Activated naive CD8-positive, alpha-beta T cell treated with anti-CD3 and anti-CD28 coated beads, Interleukin-2, amount 10 ng/mL, durations not matched to agents 7 days and 5 days (primary cell): Measurements from ENCODE around the gene SCAMP3. TPM values are rescaled to one million over a fixed set of nuclear protein-coding genes. Genes with fewer than 3 reads are reported as not detected.
"Not testable (repeated sequence)": the region's sequence is repeated elsewhere in the genome, so short reads cannot be mapped to it uniquely, and the experiment has no call there.

Experiments
- ATAC-seq: fragments of 150-1000 bp; cut with Tn5 transposase; one replicate; pipeline ENCODE4 v1.10.0; 2021; ENCODE audit warnings: low read depth, moderate library complexity
- POLR2A ChIA-PET: fragments of 350-600 bp; sonication (Branson Sonifier 250); formaldehyde crosslinking; loops from one replicate; lab custom pipeline; 2021; ENCODE audit warnings: antibody characterized with exemption; lab: Charles Lee
- DNase-seq: peaks from one replicate; pipeline ENCODE4 v3.0.0; 2021
- H3K27ac Mint-ChIP-seq: one replicate; pipeline ENCODE4 v1.8.0; 2022; ENCODE audit warnings: mild to moderate bottlenecking, mixed read lengths
- H3K27me3 Mint-ChIP-seq: one replicate; pipeline ENCODE4 v1.8.0; 2022; ENCODE audit warnings: mild to moderate bottlenecking, moderate library complexity, mixed read lengths
- H3K36me3 Mint-ChIP-seq: one replicate; pipeline ENCODE4 v1.8.0; 2021; ENCODE audit warnings: mild to moderate bottlenecking, mixed read lengths
- H3K4me1 Mint-ChIP-seq: one replicate; pipeline ENCODE4 v1.8.0; 2021; ENCODE audit warnings: mixed read lengths
- H3K4me3 Mint-ChIP-seq: one replicate; pipeline ENCODE4 v1.8.0; 2022; ENCODE audit warnings: mild to moderate bottlenecking, moderate library complexity, mixed read lengths
- H3K9me3 Mint-ChIP-seq: one replicate; pipeline ENCODE4 v1.8.0; 2021; ENCODE audit warnings: mixed read lengths
- total RNA-seq, 2 experiments: library from RNA; stranded (reverse); gene quantifications; one replicate each; pipeline ENCODE4 v1.2.3, GENCODE V29; 2021

The SCAMP3 gene
- total RNA-seq, 2 experiments from 2014 or later, result 81.7 to 84.2 TPM

DNA sequence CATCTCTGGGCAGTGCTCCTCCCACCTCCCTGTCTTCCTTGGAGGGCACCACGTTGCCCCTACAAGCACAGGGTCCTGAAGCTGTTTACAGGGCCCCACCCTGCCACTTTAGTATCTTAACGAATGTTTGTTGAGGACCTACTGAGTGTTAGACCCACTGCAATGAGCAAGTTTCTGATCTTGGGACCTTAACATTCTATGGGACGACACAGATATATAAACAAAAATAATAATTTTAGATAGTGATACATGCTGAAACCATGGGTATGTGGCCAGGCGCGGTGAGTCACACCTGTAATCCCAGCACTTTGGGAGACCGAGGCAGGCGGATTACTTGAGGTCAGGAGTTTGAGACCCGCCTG is 17.0 kb downstream of the SCAMP3 start:
- peaks cover 1% of the 10 kb centered on the region for H3K9me3 Mint-ChIP-seq
- POLR2A ChIA-PET, result interaction anchor here (0.6 to 3.6 kb wide), 8 partner anchors 10 to 72 kb away, joined by 3 to 18 read pairs (median 5); partner anchors contain the start of genes CLK2, ENTREP3, KRTCAP2 and SCAMP3
- peaks cover 49% of the 10 kb centered on the region for H3K4me1 Mint-ChIP-seq
- no peak for ATAC-seq
- H3K4me3 Mint-ChIP-seq, result peak overlapping the region; percentile 85
- H3K36me3 Mint-ChIP-seq, result peaks cover 8% of the 10 kb centered on the region
- DNase-seq, result no peak
- peak overlapping the region; percentile 95 for H3K27ac Mint-ChIP-seq
- no peaks in the 10 kb centered on the region for H3K27me3 Mint-ChIP-seq

GRCh38 chr1:155244368-155245162 is 17.6 kb downstream of the SCAMP3 start:
- Mint-ChIP-seq H3K27me3 (no peaks in the 10 kb centered on the region), H3K9me3 (peaks cover 1% of the 10 kb centered on the region), H3K27ac (peak overlapping the region; percentile 95), H3K4me3 (peak overlapping the region; percentile 85), H3K4me1 (peaks cover 49% of the 10 kb centered on the region), H3K36me3 (peaks cover 8% of the 10 kb centered on the region)
- POLR2A ChIA-PET, result interaction anchor here (0.6 to 3.6 kb wide), 16 partner anchors 11 to 78 kb away, joined by 3 to 18 read pairs (median 6); partner anchors contain the start of genes CLK2, ENTREP3, FDPS and KRTCAP2
- ATAC-seq (peak; percentile 97), DNase-seq (peak; percentile 96)

GRCh38 chr1:155242805-155243358 is 19.3 kb downstream of the SCAMP3 start:
- H3K36me3 Mint-ChIP-seq, result peaks cover 9% of the 10 kb centered on the region
- peak overlapping the region; percentile 95 for H3K27ac Mint-ChIP-seq
- DNase-seq (no peak), ATAC-seq (no peak)
- peaks cover 49% of the 10 kb centered on the region for H3K4me1 Mint-ChIP-seq
- peak overlapping the region; percentile 85 for H3K4me3 Mint-ChIP-seq
- POLR2A ChIA-PET, result interaction anchor here (1.5 to 3.6 kb wide), 4 partner anchors 16 to 69 kb away, joined by 5 to 18 read pairs (median 14); partner anchors contain the start of genes KRTCAP2 and TRIM46
- peaks cover 1% of the 10 kb centered on the region for H3K9me3 Mint-ChIP-seq
- no peaks in the 10 kb centered on the region for H3K27me3 Mint-ChIP-seq

- no peak for DNase-seq
- Mint-ChIP-seq H3K27me3 (no peaks in the 10 kb centered on the region), H3K4me1 (peaks cover 49% of the 10 kb centered on the region), H3K4me3 (peak overlapping the region; percentile 85), H3K36me3 (peaks cover 10% of the 10 kb centered on the region), H3K27ac (peak overlapping the region; percentile 95), H3K9me3 (peaks cover 1% of the 10 kb centered on the region)
- POLR2A ChIA-PET, result interaction anchor here (0.7 to 1.8 kb wide), 8 partner anchors 10 to 69 kb away, joined by 3 to 15 read pairs (median 4); partner anchors contain the start of genes CLK2, KRTCAP2 and MTX1
- ATAC-seq, result no peak
These were observed 20.3 kb downstream of the SCAMP3 start for GRCh38 chr1:155241841-155242264.

GRCh38 chr1:155241069-155241679 is 21.0 kb downstream of the SCAMP3 start:
- H3K36me3 Mint-ChIP-seq, result peaks cover 10% of the 10 kb centered on the region
- ATAC-seq (peak; percentile 20), DNase-seq (no peak)
- H3K4me3 Mint-ChIP-seq, result peak overlapping the region; percentile 85
- POLR2A ChIA-PET, result interaction anchor here (0.7 to 1.8 kb wide), 8 partner anchors 11 to 68 kb away, joined by 3 to 15 read pairs (median 4); partner anchors contain the start of genes CLK2, KRTCAP2 and MTX1
- H3K27ac Mint-ChIP-seq, result peak overlapping the region; percentile 87
- peaks cover 49% of the 10 kb centered on the region for H3K4me1 Mint-ChIP-seq
- no peaks in the 10 kb centered on the region for H3K27me3 Mint-ChIP-seq
- peaks cover 1% of the 10 kb centered on the region for H3K9me3 Mint-ChIP-seq

DNA sequence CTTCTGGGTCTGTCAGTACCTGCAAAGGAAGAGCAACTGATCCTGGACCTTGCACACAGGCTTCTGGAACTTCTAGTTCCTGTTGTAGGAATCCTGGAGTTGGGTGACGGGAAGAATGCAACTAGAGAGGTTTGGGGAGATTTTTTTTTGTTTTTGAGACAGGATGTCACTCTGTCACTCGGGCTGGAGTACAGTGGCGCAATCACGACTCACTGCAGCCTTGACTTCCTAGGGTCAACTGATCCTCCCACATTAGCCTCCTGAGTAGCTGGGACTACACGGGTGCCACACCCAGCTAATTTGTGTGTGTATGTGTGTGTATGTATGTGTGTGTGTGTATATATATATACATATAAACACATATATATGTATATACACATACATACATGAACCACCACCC is 25.7 kb downstream of the SCAMP3 start:
- Mint-ChIP-seq H3K4me3 (no peak overlapping the region), H3K27me3 (no peaks in the 10 kb centered on the region), H3K27ac (no peak overlapping the region), H3K4me1 (peaks cover 16% of the 10 kb centered on the region), H3K36me3 (peaks cover 13% of the 10 kb centered on the region), H3K9me3 (no peaks in the 10 kb centered on the region)
- DNase-seq (no peak), ATAC-seq (no peak)
- POLR2A ChIA-PET, result no interaction called here

GRCh38 chr1:155235375-155235774 is 26.8 kb downstream of the SCAMP3 start:
- H3K9me3 Mint-ChIP-seq, POLR2A ChIA-PET, ATAC-seq, H3K27me3 Mint-ChIP-seq, H3K4me3 Mint-ChIP-seq, DNase-seq: not testable (repeated sequence)
- H3K27ac Mint-ChIP-seq, result peak overlapping the region; percentile 25
- peaks cover 11% of the 10 kb centered on the region for H3K4me1 Mint-ChIP-seq
- peaks cover 13% of the 10 kb centered on the region for H3K36me3 Mint-ChIP-seq

- H3K4me3 Mint-ChIP-seq, result not testable (repeated sequence)
These were observed 28.7 kb downstream of the SCAMP3 start for GRCh38 chr1:155233502-155233901.

GRCh38 chr1:155232001-155232978 is 29.9 kb downstream of the SCAMP3 start:
- H3K27me3 Mint-ChIP-seq, H3K9me3 Mint-ChIP-seq, DNase-seq, ATAC-seq, H3K4me3 Mint-ChIP-seq, POLR2A ChIA-PET, H3K27ac Mint-ChIP-seq: not testable (repeated sequence)
- H3K36me3 Mint-ChIP-seq, result peaks cover 12% of the 10 kb centered on the region
- peaks cover 14% of the 10 kb centered on the region for H3K4me1 Mint-ChIP-seq

More at GRCh38 chr1:155233502-155233901, 28.7 kb downstream of the SCAMP3 start:
- H3K36me3 Mint-ChIP-seq, result peaks cover 12% of the 10 kb centered on the region
- POLR2A ChIA-PET, DNase-seq, H3K9me3 Mint-ChIP-seq, H3K27me3 Mint-ChIP-seq, H3K4me1 Mint-ChIP-seq, ATAC-seq, H3K27ac Mint-ChIP-seq: not testable (repeated sequence)

GRCh38 chr1:155231302-155231701 is 30.9 kb downstream of the SCAMP3 start:
- not testable (repeated sequence) for H3K4me3 Mint-ChIP-seq, H3K27me3 Mint-ChIP-seq, DNase-seq, ATAC-seq, H3K9me3 Mint-ChIP-seq, H3K27ac Mint-ChIP-seq
- POLR2A ChIA-PET, result interaction anchor here (1.2 kb wide), 1 partner anchor 37 kb away, joined by 3 read pairs; no protein-coding TSS in a partner anchor
- Mint-ChIP-seq H3K4me1 (peaks cover 16% of the 10 kb centered on the region), H3K36me3 (peaks cover 10% of the 10 kb centered on the region)

GRCh38 chr1:155228096-155228427 is 34.1 kb downstream of the SCAMP3 start:
- POLR2A ChIA-PET, result interaction anchor here (1.6 to 2.8 kb wide), 6 partner anchors 13 to 54 kb away, joined by 12 to 32 read pairs (median 20); partner anchors contain the start of genes KRTCAP2, MTX1, THBS3 and TRIM46
- H3K4me1 Mint-ChIP-seq, result peaks cover 24% of the 10 kb centered on the region
- no peak for ATAC-seq

More at GRCh38 chr1:155228096-155228427, 34.1 kb downstream of the SCAMP3 start:
- no peak for DNase-seq
- Mint-ChIP-seq H3K27me3 (no peaks in the 10 kb centered on the region), H3K36me3 (peaks cover 5% of the 10 kb centered on the region), H3K27ac (peak overlapping the region; percentile 92), H3K9me3 (no peaks in the 10 kb centered on the region), H3K4me3 (peak overlapping the region; percentile 95)
